Sigmoid colon (tissue), 7 donors: Measurements from ENCODE around the gene STEAP3. TPM values are rescaled to one million over a fixed set of nuclear protein-coding genes. Genes with fewer than 3 reads are reported as not detected.
A peak's percentile ranks its signal among the peaks of the same experiment; 100 is the strongest.

Experiments used
- DNase-seq: peaks from one replicate; pipeline ENCODE4 v3.0.0-alpha.2; 2019
- H3K27ac ChIP-seq, 4 donors: fragments of 200-600 bp; sonication (generic); one replicate each; pipeline ENCODE4 v1.5.1; 2016 to 2019; ENCODE audit warnings: mild to moderate bottlenecking in 1 of 4
- H3K27me3 ChIP-seq, 3 donors: fragments of 200-600 bp; sonication (generic); one replicate each; pipeline ENCODE4 v1.5.1; 2019; ENCODE audit warnings: mild to moderate bottlenecking in 1 of 3
- H3K36me3 ChIP-seq, 4 donors: fragments of 200-600 bp; sonication (generic); one replicate each; pipeline ENCODE4 v1.5.1; 2016 to 2019
- H3K4me1 ChIP-seq, 4 donors: fragments of 200-600 bp; sonication (generic); one replicate each; pipeline ENCODE4 v1.5.1; 2017 to 2019
- H3K4me3 ChIP-seq, 4 donors: fragments of 200-600 bp; sonication (generic); one replicate each; pipeline ENCODE4 v1.5.1; 2017 to 2019; ENCODE audit warnings: mild to moderate bottlenecking in 2 of 4, moderate library complexity in 1 of 4
- H3K9me3 ChIP-seq, 4 donors: fragments of 200-600 bp in 3 of 4; sonication (generic) in 3 of 4; one replicate each; pipeline versions ENCODE4 v1.5.1 to v1.6.1; 2013 to 2019
- EP300 ChIP-seq, 4 donors: sonication (generic); formaldehyde crosslinking; IDR thresholded peaks; one replicate each; pipeline ENCODE4 v1.6.1; 2017; ENCODE audit warnings: antibody characterized with exemption in 4 of 4
- POLR2A ChIP-seq, 2 donors: fragments of 450-650 bp; IDR thresholded peaks; one replicate each; pipeline ENCODE4 v1.6.1; 2016; ENCODE audit warnings: antibody characterized with exemption in 2 of 2, mild to moderate bottlenecking in 2 of 2, moderate library complexity in 2 of 2
- POLR2AphosphoS5 ChIP-seq, 4 donors: sonication (generic); formaldehyde crosslinking; IDR thresholded peaks; one replicate each; pipeline ENCODE4 v1.6.1; 2017; ENCODE audit warnings: antibody characterized with exemption in 4 of 4
- WGBS, 2 donors: extraction: QIAGEN DNeasy Blood & Tissue Kit; methylation state at CpG; one replicate each; pipeline ENCODE4 v1.1.7; 2013; 5-methylcytosine and 5-hydroxymethylcytosine counted together
- intact Hi-C: fragments of 100-400 bp; cut with DNase I; formaldehyde crosslinking; loops from one replicate; pipeline ENCODE4 v1.15.1; 2023
- polyA plus RNA-seq, 3 donors: library from polyadenylated mRNA; stranded (reverse); fragments of 200-250 nt; gene quantifications; one replicate each; pipeline ENCODE4 v1.2.3, GENCODE V29; 2013
- total RNA-seq, 4 donors: library from RNA; depleted of rRNA; stranded (reverse); fragments of >200 nt; gene quantifications; one replicate each; pipeline ENCODE4 v1.1.0, GENCODE V29; 2016
- TF ChIP-seq, protein P1 (sequence below), 4 experiments: fragments of 450-650 bp in 3 of 4; fragments of 200-600 bp in 1 of 4; IDR thresholded peaks; one replicate each; pipeline ENCODE4 v1.5.1; 2016 to 2019; ENCODE audit warnings: antibody characterized with exemption in 4 of 4, mild to moderate bottlenecking in 3 of 4, moderate library complexity in 2 of 4
- donor health status: healthy with polysubstance abuse.
- donor health status: Bipolar disorder and iron deficiency.
- donor health status: healthy.

STEAP3 gene
- total and polyA plus RNA-seq, 7 donors, result 1.4 to 16.4 (median 2.8) TPM

GRCh38 chr2:119220720-119221301 lies 2.8 kb upstream of the STEAP3 start:
- TF ChIP-seq EP300 (IDR thresholded peaks at IDR 0.05) (no peak), POLR2AphosphoS5 (IDR thresholded peaks at IDR 0.05) (no peak), POLR2A (IDR thresholded peaks at IDR 0.05) (no peak)
- TF ChIP-seq, protein P1, sequence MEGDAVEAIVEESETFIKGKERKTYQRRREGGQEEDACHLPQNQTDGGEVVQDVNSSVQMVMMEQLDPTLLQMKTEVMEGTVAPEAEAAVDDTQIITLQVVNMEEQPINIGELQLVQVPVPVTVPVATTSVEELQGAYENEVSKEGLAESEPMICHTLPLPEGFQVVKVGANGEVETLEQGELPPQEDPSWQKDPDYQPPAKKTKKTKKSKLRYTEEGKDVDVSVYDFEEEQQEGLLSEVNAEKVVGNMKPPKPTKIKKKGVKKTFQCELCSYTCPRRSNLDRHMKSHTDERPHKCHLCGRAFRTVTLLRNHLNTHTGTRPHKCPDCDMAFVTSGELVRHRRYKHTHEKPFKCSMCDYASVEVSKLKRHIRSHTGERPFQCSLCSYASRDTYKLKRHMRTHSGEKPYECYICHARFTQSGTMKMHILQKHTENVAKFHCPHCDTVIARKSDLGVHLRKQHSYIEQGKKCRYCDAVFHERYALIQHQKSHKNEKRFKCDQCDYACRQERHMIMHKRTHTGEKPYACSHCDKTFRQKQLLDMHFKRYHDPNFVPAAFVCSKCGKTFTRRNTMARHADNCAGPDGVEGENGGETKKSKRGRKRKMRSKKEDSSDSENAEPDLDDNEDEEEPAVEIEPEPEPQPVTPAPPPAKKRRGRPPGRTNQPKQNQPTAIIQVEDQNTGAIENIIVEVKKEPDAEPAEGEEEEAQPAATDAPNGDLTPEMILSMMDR (IDR thresholded peaks at IDR 0.05), result no peak
- Histone ChIP-seq H3K9me3 (no peaks in the 10 kb centered on the region), H3K4me3 (no peak overlapping the region), H3K36me3 (no peaks in the 10 kb centered on the region), H3K27me3 (peaks cover 0 to 14% (median 0%) of the 10 kb centered on the region in 3 donors), H3K27ac (no peak overlapping the region), H3K4me1 (peaks cover 0 to 14% (median 10%) of the 10 kb centered on the region in 4 donors)
- intact Hi-C loops, result no loop called here
- DNase-seq, result no peak
- 80 to 96% methylated on average over 2 of the region's 2 CpGs for WGBS, 2 donors

DNA sequence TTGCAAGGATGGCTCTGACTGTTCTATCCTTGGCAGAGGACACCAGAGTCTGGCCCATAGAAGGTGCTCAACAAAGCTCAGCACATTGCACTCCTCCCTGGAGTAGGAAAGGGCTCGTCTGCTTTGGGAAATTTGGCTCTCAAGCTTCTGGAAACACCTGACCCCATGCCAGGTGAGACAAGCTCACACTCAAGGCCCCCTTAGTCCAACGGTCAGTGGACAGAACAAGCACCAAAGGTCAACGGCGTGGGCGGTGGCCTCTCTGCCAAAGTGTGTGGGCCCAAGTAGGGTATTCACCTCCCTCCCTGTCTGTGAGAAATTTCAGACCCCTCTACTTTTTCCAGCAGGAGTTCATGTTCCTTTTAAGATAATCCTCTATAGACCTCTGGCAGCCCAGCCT lies 2.0 kb upstream of the STEAP3 start:
- DNase-seq, result no peak
- intact Hi-C loops, result no loop called here
- Histone ChIP-seq H3K27me3 (peaks cover 0 to 14% (median 0%) of the 10 kb centered on the region in 3 donors), H3K4me3 (no peak overlapping the region), H3K36me3 (no peaks in the 10 kb centered on the region), H3K27ac (no peak overlapping the region), H3K9me3 (no peaks in the 10 kb centered on the region), H3K4me1 (peaks cover 0 to 14% (median 10%) of the 10 kb centered on the region in 4 donors)
- TF ChIP-seq EP300 (IDR thresholded peaks at IDR 0.05), result no peak
- TF ChIP-seq, protein P1 (IDR thresholded peaks at IDR 0.05), result no peak
- TF ChIP-seq POLR2A (IDR thresholded peaks at IDR 0.05), result no peak
- no peak for TF ChIP-seq POLR2AphosphoS5 (IDR thresholded peaks at IDR 0.05)
- WGBS, 2 donors, result 53 to 72% methylated on average over 5 of the region's 5 CpGs

DNA sequence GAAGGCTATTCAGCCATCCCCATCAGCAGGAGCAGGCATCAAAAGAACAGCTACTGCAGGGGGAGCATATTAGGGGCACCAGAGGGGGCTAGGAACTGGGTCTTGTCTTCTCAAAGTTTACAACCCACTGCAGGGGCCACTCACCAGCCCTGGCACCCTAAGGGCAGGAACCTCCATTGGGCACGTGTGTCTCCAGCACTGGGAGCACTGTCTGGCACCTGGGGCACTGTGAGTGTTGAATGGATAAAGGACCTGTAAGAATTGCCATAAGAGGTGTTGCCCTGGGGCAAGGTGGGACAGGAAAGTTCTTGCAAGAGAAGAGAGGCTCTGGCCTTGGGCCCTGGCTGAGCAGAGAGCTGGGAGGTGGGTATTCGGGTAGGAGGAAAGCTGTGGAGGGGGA lies 1.4 kb upstream of the STEAP3 start:
- H3K4me3 ChIP-seq, result no peak overlapping the region
- H3K27ac ChIP-seq, result no peak overlapping the region
- no peak for TF ChIP-seq EP300 (IDR thresholded peaks at IDR 0.05)
- TF ChIP-seq POLR2AphosphoS5 (IDR thresholded peaks at IDR 0.05), result no peak
- no peak for TF ChIP-seq POLR2A (IDR thresholded peaks at IDR 0.05)
- TF ChIP-seq, protein P1 (IDR thresholded peaks at IDR 0.05), result no peak
- H3K36me3 ChIP-seq, result no peaks in the 10 kb centered on the region
- intact Hi-C loops, result no loop called here
- peaks cover 0 to 14% (median 0%) of the 10 kb centered on the region in 3 donors for H3K27me3 ChIP-seq
- no peak for DNase-seq
- 75 to 84% methylated on average over 2 of the region's 2 CpGs for WGBS, 2 donors
- H3K4me1 ChIP-seq, result peaks cover 0 to 14% (median 10%) of the 10 kb centered on the region in 4 donors
- no peaks in the 10 kb centered on the region for H3K9me3 ChIP-seq

DNA sequence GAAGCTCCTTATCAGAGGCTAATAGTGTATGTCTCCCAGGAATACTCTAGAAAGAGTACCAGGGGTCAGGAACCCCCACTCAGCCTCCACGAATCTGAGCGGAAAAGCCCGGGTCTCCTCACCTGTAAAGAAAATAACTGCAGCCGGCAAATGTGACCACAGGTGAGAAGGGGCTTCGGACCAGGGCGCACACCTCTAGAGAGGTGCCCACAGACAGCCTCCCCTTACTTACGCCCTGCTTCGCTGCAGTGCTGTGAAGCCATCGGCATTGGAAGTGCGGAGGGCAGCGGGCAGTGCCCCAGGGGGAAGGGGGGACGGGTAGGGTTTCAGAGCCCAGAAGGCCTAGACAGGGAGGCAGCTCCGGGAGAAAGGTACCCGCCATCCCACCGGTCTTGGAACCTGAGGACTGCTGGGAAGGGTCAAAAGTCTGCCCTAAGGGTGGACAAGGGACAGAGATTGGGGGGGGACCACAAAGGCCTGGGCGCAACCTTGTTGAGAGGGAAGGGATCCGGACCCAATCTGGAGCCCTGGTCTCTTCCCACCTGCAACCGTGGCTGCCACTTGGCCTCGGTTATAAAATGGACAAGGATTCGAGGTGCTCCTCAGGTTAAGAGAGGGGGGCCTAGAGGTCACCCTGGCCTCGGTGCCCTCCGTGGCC lies 642 bp upstream of the STEAP3 start:
- 69 to 76% methylated on average over 22 of the region's 22 CpGs for WGBS, 2 donors
- no peak for DNase-seq
- Histone ChIP-seq H3K4me1 (peaks cover 0 to 14% (median 10%) of the 10 kb centered on the region in 4 donors), H3K27ac (peak overlapping the region in 1 of 4 donors; percentile 42), H3K36me3 (no peaks in the 10 kb centered on the region), H3K9me3 (no peaks in the 10 kb centered on the region), H3K27me3 (peaks cover 0 to 14% (median 0%) of the 10 kb centered on the region in 3 donors), H3K4me3 (peak overlapping the region; percentile 31 to 67 (median 50))
- intact Hi-C loops, result no loop called here
- TF ChIP-seq, protein P1 (IDR thresholded peaks at IDR 0.05), result no peak
- no peak for TF ChIP-seq EP300 (IDR thresholded peaks at IDR 0.05)
- TF ChIP-seq POLR2A (IDR thresholded peaks at IDR 0.05), result no peak
